SK-N-SH treated with all-trans-retinoic acid at 6 μM for 48 hours (cell line): ENCODE measurements around the gene CCBE1.

Experiments used
- BACH2 ChIP-seq: fragments of 250-450 bp; sonication (Bioruptor Pico); IDR thresholded peaks from 2 replicates; pipeline ENCODE4 v1.9.0; 2021; ENCODE audit warnings: mild to moderate bottlenecking, borderline replicate concordance
- ESRRG ChIP-seq: fragments of 250-450 bp; sonication (Bioruptor Pico); IDR thresholded peaks from 2 replicates; pipeline ENCODE4 v1.6.1; 2021; ENCODE audit warnings: mild to moderate bottlenecking
- GLIS3 ChIP-seq: fragments of 250-450 bp; sonication (Bioruptor Pico); IDR thresholded peaks from 2 replicates; pipeline ENCODE4 v1.5.0; 2020; ENCODE audit warnings: mild to moderate bottlenecking, moderate library complexity
- ISL1 ChIP-seq: fragments of 250-450 bp; sonication (Bioruptor Pico); IDR thresholded peaks from 2 replicates; pipeline ENCODE4 v2.1.2; 2022; ENCODE audit warnings: mild to moderate bottlenecking, moderate library complexity
- RARB ChIP-seq: fragments of 250-450 bp; sonication (Bioruptor Pico); IDR thresholded peaks from 2 replicates; pipeline ENCODE4 v1.8.0; 2021; ENCODE audit warnings: mild to moderate bottlenecking, moderate library complexity
- ZC3H10 ChIP-seq: fragments of 250-450 bp; sonication (Bioruptor Pico); IDR thresholded peaks from 2 replicates; pipeline ENCODE4 v1.5.1; 2021; ENCODE audit warnings: mild to moderate bottlenecking, moderate library complexity
- ZFP3 ChIP-seq: fragments of 250-450 bp; sonication (Bioruptor Pico); IDR thresholded peaks from 2 replicates; pipeline ENCODE4 v1.5.0; 2020; ENCODE audit warnings: mild to moderate bottlenecking, moderate library complexity
- ZFP30 ChIP-seq: fragments of 450-650 bp; formaldehyde crosslinking; IDR thresholded peaks from 2 replicates; pipeline ENCODE4 v1.5.0; 2022; ENCODE audit warnings: mild to moderate bottlenecking, moderate library complexity
- TF ChIP-seq, protein P1 (sequence below): fragments of 250-450 bp; sonication (Bioruptor Pico); IDR thresholded peaks from 2 replicates; pipeline ENCODE4 v1.8.0; 2020; ENCODE audit warnings: mild to moderate bottlenecking, moderate library complexity, borderline replicate concordance
- TF ChIP-seq, protein P2 (sequence below): fragments of 250-450 bp; sonication (Bioruptor Pico); IDR thresholded peaks from 2 replicates; pipeline ENCODE4 v1.8.0; 2021; ENCODE audit warnings: low read depth, mild to moderate bottlenecking, moderate library complexity, borderline replicate concordance

GRCh38 chr18:59547581-59548182 is 149.5 kb downstream of the CCBE1 start:
- TF ChIP-seq, protein P1, sequence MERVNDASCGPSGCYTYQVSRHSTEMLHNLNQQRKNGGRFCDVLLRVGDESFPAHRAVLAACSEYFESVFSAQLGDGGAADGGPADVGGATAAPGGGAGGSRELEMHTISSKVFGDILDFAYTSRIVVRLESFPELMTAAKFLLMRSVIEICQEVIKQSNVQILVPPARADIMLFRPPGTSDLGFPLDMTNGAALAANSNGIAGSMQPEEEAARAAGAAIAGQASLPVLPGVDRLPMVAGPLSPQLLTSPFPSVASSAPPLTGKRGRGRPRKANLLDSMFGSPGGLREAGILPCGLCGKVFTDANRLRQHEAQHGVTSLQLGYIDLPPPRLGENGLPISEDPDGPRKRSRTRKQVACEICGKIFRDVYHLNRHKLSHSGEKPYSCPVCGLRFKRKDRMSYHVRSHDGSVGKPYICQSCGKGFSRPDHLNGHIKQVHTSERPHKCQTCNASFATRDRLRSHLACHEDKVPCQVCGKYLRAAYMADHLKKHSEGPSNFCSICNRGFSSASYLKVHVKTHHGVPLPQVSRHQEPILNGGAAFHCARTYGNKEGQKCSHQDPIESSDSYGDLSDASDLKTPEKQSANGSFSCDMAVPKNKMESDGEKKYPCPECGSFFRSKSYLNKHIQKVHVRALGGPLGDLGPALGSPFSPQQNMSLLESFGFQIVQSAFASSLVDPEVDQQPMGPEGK (CRISPR knock-in tag) = no peak
- TF ChIP-seq, protein P2, sequence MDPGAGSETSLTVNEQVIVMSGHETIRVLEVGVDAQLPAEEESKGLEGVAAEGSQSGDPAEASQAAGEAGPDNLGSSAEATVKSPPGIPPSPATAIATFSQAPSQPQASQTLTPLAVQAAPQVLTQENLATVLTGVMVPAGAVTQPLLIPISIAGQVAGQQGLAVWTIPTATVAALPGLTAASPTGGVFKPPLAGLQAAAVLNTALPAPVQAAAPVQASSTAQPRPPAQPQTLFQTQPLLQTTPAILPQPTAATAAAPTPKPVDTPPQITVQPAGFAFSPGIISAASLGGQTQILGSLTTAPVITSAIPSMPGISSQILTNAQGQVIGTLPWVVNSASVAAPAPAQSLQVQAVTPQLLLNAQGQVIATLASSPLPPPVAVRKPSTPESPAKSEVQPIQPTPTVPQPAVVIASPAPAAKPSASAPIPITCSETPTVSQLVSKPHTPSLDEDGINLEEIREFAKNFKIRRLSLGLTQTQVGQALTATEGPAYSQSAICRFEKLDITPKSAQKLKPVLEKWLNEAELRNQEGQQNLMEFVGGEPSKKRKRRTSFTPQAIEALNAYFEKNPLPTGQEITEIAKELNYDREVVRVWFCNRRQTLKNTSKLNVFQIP (CRISPR knock-in tag) = no peak
- no peak for TF ChIP-seq ZFP30 (CRISPR knock-in tag)
- no peak for TF ChIP-seq ISL1
- no peak for TF ChIP-seq RARB (CRISPR knock-in tag)
- no peak for TF ChIP-seq ZC3H10 (CRISPR knock-in tag)
- TF ChIP-seq ESRRG = no peak
- no peak for TF ChIP-seq GLIS3
- no peak for TF ChIP-seq ZFP3
- no peak for TF ChIP-seq BACH2 (CRISPR knock-in tag)
